MM.1S (cell line): ENCODE measurements around the gene CLEC16A.

Source experiments
- DNase-seq: peaks from one replicate; pipeline ENCODE4 v3.0.0-alpha.2; 2015
- H2AFZ ChIP-seq: fragments of 300-600 bp; sonication (generic); 2 replicates; pipeline ENCODE4 v1.6.0; 2016; ENCODE audit warnings: antibody characterized with exemption, low read length
- H3F3A ChIP-seq: fragments of 300-600 bp; sonication (generic); 2 replicates; pipeline ENCODE4 v1.6.1; 2016; ENCODE audit warnings: mild to moderate bottlenecking, antibody characterized with exemption, low read length, moderate library complexity, mixed read lengths; ENCODE audit not compliant: insufficient read depth
- H3K27ac ChIP-seq: fragments of 300-600 bp; sonication (generic); 2 replicates; pipeline ENCODE4 v1.5.1; 2016; ENCODE audit warnings: mild to moderate bottlenecking, low read length
- H3K27me3 ChIP-seq: fragments of 300-600 bp; sonication (generic); replicated peaks from 2 replicates; pipeline ENCODE4 v1.6.0; 2016; ENCODE audit warnings: low read length; ENCODE audit not compliant: insufficient read depth
- H3K36me3 ChIP-seq: fragments of 300-600 bp; sonication (generic); replicated peaks from 2 replicates; pipeline ENCODE4 v1.6.1; 2016; ENCODE audit warnings: mild to moderate bottlenecking, low read length, mixed read lengths; ENCODE audit not compliant: insufficient read depth
- H3K4me1 ChIP-seq: fragments of 300-600 bp; sonication (generic); 2 replicates; pipeline ENCODE4 v1.6.1; 2016; ENCODE audit warnings: low read length, mixed read lengths
- H3K4me2 ChIP-seq: fragments of 300-600 bp; sonication (generic); 2 replicates; pipeline ENCODE4 v1.6.0; 2016; ENCODE audit warnings: low read depth, low read length
- H3K4me3 ChIP-seq: fragments of 300-600 bp; sonication (generic); 2 replicates; pipeline ENCODE4 v1.5.1; 2016; ENCODE audit warnings: low read length, mixed read lengths
- H3K79me2 ChIP-seq: fragments of 300-600 bp; sonication (generic); 2 replicates; pipeline ENCODE4 v1.6.1; 2016; ENCODE audit warnings: mixed run types, low read length, mixed read lengths
- H3K9ac ChIP-seq: fragments of 300-600 bp; sonication (generic); 2 replicates; pipeline ENCODE4 v1.6.1; 2016; ENCODE audit warnings: low read length, mixed read lengths
- H3K9me2 ChIP-seq: fragments of 300-600 bp; sonication (generic); replicated peaks from 2 replicates; pipeline ENCODE4 v1.6.1; 2016; ENCODE audit warnings: mild to moderate bottlenecking, low read length, mixed read lengths; ENCODE audit not compliant: insufficient read depth
- H3K9me3 ChIP-seq: fragments of 300-600 bp; sonication (generic); replicated peaks from 2 replicates; pipeline ENCODE4 v1.6.1; 2016; ENCODE audit warnings: mild to moderate bottlenecking, low read length, mixed read lengths; ENCODE audit not compliant: insufficient read depth
- H4K20me1 ChIP-seq: fragments of 300-600 bp; sonication (generic); 2 replicates; pipeline ENCODE4 v1.6.1; 2016; ENCODE audit warnings: mild to moderate bottlenecking, low read length, moderate library complexity, mixed read lengths; ENCODE audit not compliant: insufficient read depth
- CTCF ChIP-seq: fragments of 300-600 bp; sonication (generic); IDR thresholded peaks from 2 replicates; pipeline ENCODE4 v1.5.1; 2016; ENCODE audit warnings: antibody characterized with exemption, low read length, mixed read lengths
- EZH2 ChIP-seq: fragments of 300-600 bp; sonication (generic); optimal IDR thresholded peaks from 2 replicates; pipeline ENCODE3; 2017; ENCODE audit warnings: low read depth, mild to moderate bottlenecking, antibody characterized with exemption, low read length, mixed read lengths
- EZH2phosphoT487 ChIP-seq: fragments of 300-600 bp; sonication (generic); IDR thresholded peaks from 2 replicates; pipeline ENCODE4 v1.6.1; 2018; ENCODE audit warnings: antibody characterized with exemption, low read length

The CLEC16A gene

GRCh38 chr16:10950393-10950792, 6.0 kb downstream of the CLEC16A start:
- no peak for TF ChIP-seq EZH2phosphoT487
- TF ChIP-seq CTCF: no peak
- TF ChIP-seq EZH2: no peak
- no peaks in the 10 kb centered on the region for H3K9me2 ChIP-seq
- no peaks in the 10 kb centered on the region for H3K27me3 ChIP-seq
- no peak overlapping the region for H2AFZ ChIP-seq
- H3K9ac ChIP-seq: no peak overlapping the region
- no peaks in the 10 kb centered on the region for H3K9me3 ChIP-seq
- H3K4me2 ChIP-seq: no peak overlapping the region
- H3K27ac ChIP-seq: no peak overlapping the region
- H3K4me3 ChIP-seq: no peak overlapping the region
- H4K20me1 ChIP-seq: no peaks in the 10 kb centered on the region; the same call in 1 of the 2 replicates
- H3F3A ChIP-seq: no peaks in the 10 kb centered on the region
- peaks cover 79% of the 10 kb centered on the region for H3K79me2 ChIP-seq
- DNase-seq: no peak
- H3K4me1 ChIP-seq: peaks cover 17% of the 10 kb centered on the region
- H3K36me3 ChIP-seq: no peaks in the 10 kb centered on the region

- Histone ChIP-seq H3K27me3 (no peaks in the 10 kb centered on the region), H3K9me3 (no peaks in the 10 kb centered on the region), H3K79me2 (peaks cover 79% of the 10 kb centered on the region), H3K4me3 (no peak overlapping the region), H2AFZ (no peak overlapping the region), H3K36me3 (no peaks in the 10 kb centered on the region), H3K9me2 (no peaks in the 10 kb centered on the region), H3F3A (no peaks in the 10 kb centered on the region), H4K20me1 (no peaks in the 10 kb centered on the region; the same call in 1 of the 2 replicates), H3K9ac (no peak overlapping the region), H3K4me2 (no peak overlapping the region), H3K27ac (no peak overlapping the region), H3K4me1 (peaks cover 10% of the 10 kb centered on the region)
- no peak for DNase-seq
- no peak for TF ChIP-seq CTCF
- no peak for TF ChIP-seq EZH2
- TF ChIP-seq EZH2phosphoT487: no peak
These were observed 6.7 kb downstream of the CLEC16A start for GRCh38 chr16:10951026-10951425.

GRCh38 chr16:10954903-10955302, 10.5 kb downstream of the CLEC16A start:
- Histone ChIP-seq H3K4me3 (no peak overlapping the region), H3K27ac (no peak overlapping the region), H3K79me2 (peaks cover 56% of the 10 kb centered on the region), H2AFZ (no peak overlapping the region), H3K9me3 (no peaks in the 10 kb centered on the region), H3K9ac (no peak overlapping the region), H3F3A (no peaks in the 10 kb centered on the region), H3K9me2 (no peaks in the 10 kb centered on the region), H3K4me2 (no peak overlapping the region), H3K36me3 (no peaks in the 10 kb centered on the region), H3K27me3 (no peaks in the 10 kb centered on the region), H4K20me1 (no peaks in the 10 kb centered on the region; the same call in 1 of the 2 replicates), H3K4me1 (peaks cover 9% of the 10 kb centered on the region)
- no peak for DNase-seq
- TF ChIP-seq EZH2: no peak
- TF ChIP-seq EZH2phosphoT487: no peak
- no peak for TF ChIP-seq CTCF
